HG03558 (cell line): Measurements from ENCODE around the gene MED12.

Experiments used
- ATAC-seq: cut with Tn5 transposase; IDR thresholded peaks from one replicate; pipeline ENCODE4 v1.9.1; 2021; ENCODE audit warnings: moderate number of reproducible peaks; ENCODE audit not compliant: unreplicated experiment; ENCODE audit errors: extremely low read depth

Gene MED12

DNA sequence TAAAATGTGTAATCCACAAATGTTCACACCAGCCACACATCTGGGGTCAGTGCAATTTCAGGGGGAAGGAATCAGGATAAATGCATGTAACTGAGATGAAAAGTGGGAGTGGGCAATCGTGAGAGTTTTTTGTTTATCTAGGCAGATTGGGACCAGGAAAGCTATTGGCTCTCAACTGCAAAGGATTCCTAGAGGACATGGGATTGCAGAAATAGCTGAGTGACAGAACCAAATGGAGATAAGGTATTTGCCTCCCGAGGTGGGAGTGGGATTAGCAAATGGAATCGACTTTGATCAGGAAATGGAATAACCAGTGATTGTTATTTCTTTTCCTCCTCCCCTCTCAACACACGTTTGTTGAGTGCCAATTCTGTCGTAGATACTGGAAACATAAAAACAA, 65.7 kb downstream of the MED12 start:
- ATAC-seq = no peak

DNA sequence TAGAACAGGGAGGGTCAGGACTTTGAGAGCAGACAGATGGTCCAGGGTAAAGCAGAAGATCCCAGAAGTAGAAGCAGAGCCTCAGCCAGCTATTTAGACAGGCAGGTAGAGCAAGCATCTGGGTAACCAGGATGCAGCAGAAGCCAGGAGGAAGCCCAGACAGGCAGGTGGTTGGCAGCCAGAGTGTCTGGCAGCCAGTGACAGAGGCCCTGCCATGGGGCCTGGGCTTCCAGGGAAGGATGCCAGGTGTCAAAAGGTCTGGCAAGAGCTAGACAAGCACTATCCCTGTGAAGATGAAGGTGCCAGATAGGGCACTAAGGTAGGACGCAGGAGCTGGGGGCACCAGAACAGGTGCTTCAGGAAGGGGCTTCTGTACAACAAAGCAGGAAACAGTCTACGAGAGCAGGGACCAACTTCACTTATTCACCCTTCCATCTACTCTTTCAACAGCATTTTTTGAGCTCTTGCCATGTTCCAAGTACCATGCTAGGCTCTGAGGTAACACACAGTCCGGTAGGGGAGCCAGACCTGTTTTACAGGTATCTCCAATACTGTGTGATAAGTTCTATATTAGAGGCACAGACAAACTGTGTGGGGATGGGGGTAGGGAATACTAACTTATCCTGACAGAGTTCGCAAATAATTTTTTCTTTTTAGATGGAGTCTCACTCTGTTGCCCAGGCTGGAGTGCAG, 66.6 kb downstream of the MED12 start:
- ATAC-seq = no peak

DNA sequence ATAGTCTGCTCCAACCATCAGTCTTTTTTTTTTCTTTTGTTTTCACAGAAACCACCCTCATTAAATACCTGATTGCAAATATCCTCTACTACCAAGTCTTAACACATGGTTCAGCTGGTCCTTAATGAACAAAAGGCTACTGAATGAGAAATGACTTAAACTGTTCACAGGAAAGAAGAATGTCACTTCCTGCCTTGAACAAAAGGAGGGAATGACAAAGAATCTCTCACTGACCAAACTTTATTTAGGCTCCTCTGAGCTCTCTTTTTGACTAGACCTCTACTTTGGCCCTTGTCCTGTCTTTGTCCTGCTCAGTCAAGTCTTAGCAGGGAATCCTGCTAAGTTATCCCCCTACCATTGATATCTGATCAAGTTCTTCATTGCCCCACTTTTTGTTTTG, 72.9 kb downstream of the MED12 start:
- no peak for ATAC-seq
